ENCODE measurements around the gene PDGFRB.

GRCh38 chr5:150082889-150083288 is 72.8 kb downstream of the PDGFRB start:
- TF ChIP-seq CTCF (optimal IDR thresholded peaks at IDR 0.05 in 1 of 3, IDR thresholded peaks at IDR 0.05 in 1 of 3, conservative IDR thresholded peaks at IDR 0.05 in 1 of 3; ENCODE audit: extremely low read depth in 1 of 3, insufficient read depth in 2 of 3, low read length in 3 of 3) (no peak), EZH2 (IDR thresholded peaks at IDR 0.05; ENCODE audit: low read length) (no peak)
